ENCODE data around the gene KLF6. TPM values are rescaled to one million over a fixed set of nuclear protein-coding genes. Genes with fewer than 3 reads are reported as not detected.
"Not testable (repeated sequence)": the region's sequence is repeated elsewhere in the genome, so short reads cannot be mapped to it uniquely, and the experiment has no call there.

The KLF6 gene
- total RNA-seq, 1 donor from 2014 or later, result 171 TPM

DNA sequence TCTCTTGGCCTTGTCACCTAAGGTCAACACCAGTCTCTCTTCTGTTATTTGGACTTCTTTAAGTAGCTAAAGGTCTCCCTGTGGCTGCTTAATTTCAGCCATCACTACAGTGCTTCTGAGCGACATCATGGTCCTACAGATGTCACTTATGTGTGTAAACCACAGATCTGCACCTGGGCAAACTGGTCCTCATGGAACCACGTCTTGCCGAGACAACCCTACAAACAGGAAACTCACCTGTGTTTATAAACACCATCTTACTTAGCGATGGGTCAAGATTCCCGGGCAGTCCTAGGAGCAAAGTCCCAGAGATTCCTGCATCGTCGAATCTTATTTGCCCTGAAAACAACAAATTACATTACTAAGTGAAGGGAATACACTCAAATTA is 27.8 kb downstream of the KLF6 start:
- no peak for DNase-seq (ENCODE audit: low spot score)

DNA sequence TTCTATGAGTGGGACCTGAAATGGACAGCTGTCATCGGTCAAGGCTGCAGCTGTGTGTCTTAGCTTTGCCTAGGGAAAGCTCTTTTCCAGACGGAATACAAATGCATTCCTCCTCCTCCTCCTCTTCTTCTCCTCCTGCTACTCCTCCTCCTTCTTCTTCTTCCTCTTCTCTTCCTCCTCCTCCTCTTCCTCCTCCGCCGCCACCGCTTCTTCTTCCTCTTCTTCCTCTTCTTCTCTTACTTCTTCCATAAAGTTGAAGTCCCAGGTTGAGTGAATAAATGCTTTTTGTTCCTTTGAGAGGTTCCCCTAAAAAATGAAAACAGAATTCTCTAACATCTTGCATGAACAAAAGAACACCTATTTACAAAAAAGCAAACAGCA is 28.7 kb downstream of the KLF6 start:
- DNase-seq (ENCODE audit: low spot score), result no peak

DNA sequence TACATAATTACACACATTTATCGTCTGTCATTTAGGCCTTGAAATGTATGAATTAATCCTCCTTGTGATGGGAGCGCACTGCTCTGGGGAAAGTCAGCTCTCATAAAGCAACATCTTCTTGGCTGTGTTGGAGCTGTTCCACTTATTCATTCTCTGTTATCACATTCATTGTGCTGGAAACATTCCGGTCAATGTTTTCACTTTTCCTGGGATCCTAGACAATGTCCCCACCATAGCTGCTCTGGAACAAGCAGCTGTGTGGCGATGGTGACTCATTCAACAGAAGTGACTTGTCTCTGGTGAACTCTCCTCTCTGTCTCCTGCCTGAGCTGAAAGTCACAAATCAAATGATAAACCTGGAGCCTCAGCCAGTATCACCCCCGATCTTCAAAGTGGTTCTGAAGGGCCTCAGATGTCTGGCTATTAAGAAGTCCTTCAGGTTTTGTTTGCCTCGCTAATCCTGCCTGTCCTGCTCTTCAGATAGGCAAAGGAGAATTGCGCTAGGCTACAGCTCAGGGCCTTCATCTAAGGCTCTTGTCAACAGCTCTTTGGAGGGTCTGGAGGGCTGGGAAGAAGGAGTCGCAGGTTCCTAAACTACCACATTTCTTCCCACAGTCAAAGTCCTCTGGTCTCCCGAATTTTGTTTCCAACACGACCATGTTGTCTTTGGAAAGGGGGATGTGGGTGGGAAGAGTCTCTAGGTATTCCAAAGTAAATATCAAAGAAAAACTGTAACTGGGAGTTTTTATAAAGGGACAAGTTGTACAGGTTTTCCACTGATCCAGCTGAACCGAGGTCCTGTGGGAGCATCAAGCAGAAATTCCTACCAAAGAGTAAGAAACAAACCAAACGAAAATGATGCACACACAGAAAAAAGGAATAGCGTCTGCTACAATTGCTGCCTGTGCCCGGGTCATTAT is 29.3 kb downstream of the KLF6 start:
- no peak for DNase-seq (ENCODE audit: low spot score)

DNA sequence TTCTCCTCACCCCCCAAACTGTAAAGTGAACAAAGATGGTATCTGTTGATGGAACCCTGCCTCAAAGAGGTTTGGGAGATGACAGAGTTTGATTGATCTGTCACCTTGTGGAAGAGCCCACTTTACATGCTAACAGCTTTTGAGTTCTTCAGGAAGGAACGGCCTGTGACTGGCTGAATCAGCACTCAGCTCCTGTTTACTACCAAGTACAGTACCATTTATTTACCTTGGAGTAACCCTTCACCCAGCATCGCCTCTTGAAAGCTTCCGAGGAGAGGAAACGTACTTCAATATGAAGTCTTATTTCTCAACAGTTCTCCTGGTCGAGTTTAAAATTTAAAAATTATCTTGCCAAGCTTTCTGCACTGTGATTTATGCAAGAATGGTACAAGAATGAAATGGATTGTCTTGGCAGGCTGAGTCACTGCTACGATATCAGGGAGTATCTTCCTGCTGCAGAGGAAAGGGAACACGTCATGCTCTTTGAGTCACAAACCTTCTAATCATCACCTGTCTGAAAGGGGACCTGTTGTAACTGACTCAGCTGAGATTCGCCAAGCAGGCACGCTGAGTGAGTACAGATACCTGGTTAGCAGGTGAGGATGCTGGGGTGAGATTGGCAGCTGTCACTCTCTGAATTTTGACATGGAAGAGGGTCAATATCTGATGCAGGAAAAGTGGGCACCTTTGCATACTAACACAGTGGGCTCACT is 30.1 kb downstream of the KLF6 start:
- peak; percentile 83 for DNase-seq (ENCODE audit: low spot score)

DNA sequence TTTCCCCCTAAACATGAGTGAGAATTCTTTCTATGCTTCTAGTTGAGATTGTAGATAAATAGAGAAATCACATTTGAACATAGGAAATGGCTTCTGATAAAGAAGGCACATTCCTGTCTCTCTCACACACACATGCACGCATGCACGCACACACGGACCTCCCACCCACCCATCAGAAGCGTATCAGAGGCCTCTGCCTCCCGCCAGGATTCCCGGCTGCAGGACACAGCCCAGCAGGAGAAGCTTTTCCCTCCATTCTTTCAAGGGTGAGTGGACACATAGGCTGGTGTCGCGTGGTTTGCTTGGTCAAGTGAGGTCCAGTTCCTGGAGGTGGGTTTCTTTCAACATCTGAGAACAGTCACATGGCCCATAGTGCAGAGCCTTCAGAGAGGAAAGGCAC is 34.2 kb downstream of the KLF6 start:
- DNase-seq (ENCODE audit: low spot score), result no peak

DNA sequence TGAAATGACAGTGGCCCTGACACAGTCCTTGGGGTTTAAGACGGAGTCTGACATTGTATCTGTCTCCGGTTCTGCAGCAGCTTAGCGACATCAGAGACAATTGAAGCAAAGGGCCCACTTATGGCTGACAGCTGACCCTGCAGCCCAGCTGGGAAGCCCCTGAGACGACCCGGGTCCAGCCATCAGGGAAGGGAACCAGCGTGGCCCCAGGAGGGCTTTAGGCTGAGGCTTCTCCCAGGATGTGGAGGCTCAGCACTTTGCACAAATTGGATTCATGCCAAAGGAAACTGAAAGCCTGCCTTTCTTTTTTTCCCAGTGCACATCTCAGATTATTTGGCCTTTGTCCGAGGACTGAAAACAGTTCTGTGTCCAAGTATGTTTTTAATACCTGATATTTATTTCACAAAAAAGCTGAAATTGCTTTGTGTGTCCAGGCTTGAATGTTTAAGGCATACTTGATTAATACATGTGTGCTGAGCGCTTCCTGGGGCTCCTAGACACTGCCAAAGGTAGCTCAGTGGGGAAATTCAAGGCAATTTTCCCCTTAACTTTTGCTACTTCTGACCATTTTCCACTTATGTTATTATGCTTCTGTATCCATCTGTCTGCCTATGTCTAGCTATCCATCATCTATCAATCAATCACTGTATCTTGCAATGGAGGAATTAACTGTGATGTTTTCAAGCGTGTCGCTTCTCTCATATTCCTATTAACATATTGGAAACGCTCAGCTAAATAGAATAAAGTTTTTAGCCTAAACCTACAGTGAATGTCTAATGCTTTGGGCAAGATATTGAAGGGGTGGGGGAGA is 34.8 kb downstream of the KLF6 start:
- peak; percentile 76 for DNase-seq (ENCODE audit: low spot score)

GRCh38 chr10:3749600-3749999 is 35.4 kb downstream of the KLF6 start:
- peak; percentile 95 for DNase-seq (ENCODE audit: low spot score)

DNA sequence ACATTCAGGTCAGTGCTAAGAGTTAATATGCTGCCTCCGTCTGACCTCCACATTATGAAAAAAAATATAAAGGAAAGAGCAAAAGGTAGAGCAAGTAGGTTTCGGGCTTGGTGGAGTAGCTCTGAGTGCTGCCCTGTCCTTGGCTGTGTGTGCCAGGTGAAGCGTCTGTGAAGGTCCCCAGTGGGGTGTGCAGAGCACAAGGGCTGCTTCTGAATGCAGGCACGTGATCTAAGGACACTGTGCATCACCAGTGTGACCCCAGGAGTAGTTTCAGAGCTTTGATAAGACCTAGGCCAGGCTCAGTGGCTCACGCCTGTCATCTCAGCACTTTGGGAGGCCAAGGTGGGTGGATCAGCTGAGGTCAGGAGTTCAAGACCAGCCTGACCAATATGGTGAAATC is 36.0 kb downstream of the KLF6 start:
- no peak for DNase-seq (ENCODE audit: low spot score)

DNA sequence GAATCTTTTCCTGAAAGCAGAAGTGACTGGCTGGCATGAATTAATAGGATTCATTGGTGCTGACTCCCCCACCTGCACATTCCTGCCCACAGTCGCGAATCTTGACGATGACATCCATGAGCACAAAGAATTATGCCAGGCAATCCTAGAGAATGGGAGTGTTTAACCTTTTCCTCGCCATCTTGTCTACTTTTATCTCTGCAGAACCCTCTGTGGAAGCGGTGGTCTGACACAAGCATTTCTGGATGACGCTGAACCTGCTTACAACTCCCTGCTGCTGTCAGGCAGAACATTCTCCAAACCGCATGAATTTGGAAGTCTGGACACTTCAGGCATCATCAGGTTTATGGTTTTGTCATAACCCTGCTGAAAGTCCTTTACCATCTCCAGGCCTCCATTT is 36.5 kb downstream of the KLF6 start:
- DNase-seq (ENCODE audit: low spot score), result no peak

DNA sequence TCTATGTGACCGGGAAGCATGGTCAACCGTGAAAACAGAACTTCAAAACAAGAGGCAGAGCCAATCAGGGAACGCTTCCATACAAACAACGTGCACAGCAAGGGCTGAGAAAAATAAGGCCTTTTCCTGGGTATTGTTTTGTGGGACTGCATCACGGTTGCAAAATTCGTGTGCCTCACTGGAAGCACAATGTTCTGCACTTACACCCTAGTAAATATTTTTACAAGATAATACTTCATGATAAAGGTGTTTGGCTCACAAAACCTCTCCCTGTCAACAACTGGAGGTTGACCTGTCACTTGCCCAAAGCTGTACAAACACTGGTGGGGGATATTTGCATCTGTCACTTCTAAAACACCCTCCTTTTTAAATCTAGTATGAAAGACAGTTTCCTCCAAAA is 37.0 kb downstream of the KLF6 start:
- DNase-seq (ENCODE audit: low spot score), result no peak

DNA sequence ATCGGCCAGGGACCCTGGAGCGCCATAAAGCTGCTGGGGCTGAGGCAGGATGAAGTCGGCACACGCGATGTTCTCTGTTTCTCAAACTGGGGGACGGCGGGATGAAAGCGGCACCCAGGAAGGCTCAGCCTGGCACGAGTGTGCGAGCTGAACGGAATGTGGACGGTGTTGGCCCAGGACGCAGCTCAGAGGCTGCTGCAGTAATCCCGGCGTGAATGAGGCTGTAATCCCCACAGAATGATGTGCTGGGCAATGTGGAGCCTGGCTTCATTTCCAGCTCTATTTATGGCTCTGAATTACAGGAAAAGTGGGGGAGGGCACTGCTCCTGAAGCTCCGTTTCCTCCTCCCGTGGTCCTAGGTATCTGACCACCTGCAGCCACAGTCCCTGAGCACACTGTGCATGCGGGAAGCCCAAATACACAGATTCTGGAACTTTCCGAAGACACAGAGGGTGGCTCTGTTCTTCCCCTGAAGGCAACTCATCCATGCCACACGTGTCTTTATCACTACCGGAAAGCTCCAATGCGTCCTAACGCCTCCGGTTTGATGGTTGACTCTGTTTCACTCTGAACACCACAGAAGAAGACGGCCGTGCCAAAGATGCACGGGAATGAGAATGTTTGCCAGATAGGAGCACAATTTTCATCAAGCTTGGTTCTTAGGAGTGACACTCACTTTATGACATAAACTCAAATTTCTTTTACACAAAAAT is 37.6 kb downstream of the KLF6 start:
- no peak for DNase-seq (ENCODE audit: low spot score)

GRCh38 chr10:3746634-3747033 is 38.4 kb downstream of the KLF6 start:
- no peak for DNase-seq (ENCODE audit: low spot score)

- DNase-seq (ENCODE audit: low spot score), result no peak
These were observed 39.5 kb downstream of the KLF6 start for GRCh38 chr10:3745521-3745920.

DNA sequence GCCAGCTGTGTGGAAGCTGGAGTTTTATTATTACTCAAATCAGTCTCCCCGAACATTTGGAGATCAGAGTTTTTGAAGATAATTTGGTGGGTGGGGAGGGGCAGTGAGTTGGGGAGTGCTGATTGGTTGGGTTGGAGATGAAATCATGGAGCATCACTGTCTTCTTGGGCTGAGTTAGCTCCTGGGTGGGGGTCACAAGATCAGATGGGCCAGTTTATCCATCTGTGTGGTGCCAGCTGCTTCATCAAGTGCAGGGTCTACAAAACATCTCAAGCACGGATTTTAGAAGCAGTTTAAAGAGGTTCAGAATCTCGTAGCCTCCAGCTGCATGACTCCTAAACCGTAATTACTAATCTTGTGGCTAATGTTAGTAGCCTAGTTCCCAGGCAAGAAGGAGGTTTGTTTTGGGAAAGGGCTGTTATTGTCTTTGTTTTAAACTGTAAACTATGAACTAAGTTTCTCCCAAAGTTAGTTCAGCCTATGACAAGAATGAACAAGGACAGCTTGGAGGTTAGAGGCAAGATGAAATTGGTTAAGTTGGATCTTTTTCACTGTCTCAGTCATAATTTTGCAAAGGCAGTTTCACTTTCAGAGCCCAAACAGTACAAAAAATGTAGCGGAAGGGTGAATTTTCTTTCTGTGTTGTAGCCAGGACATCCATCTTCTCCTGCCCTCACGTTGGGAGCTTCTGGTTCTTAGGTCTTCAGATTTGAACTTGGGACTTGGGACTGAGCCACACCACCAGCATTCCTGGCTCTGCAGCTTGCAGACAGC is 43.1 kb downstream of the KLF6 start:
- DNase-seq (ENCODE audit: low spot score), result no peak

DNA sequence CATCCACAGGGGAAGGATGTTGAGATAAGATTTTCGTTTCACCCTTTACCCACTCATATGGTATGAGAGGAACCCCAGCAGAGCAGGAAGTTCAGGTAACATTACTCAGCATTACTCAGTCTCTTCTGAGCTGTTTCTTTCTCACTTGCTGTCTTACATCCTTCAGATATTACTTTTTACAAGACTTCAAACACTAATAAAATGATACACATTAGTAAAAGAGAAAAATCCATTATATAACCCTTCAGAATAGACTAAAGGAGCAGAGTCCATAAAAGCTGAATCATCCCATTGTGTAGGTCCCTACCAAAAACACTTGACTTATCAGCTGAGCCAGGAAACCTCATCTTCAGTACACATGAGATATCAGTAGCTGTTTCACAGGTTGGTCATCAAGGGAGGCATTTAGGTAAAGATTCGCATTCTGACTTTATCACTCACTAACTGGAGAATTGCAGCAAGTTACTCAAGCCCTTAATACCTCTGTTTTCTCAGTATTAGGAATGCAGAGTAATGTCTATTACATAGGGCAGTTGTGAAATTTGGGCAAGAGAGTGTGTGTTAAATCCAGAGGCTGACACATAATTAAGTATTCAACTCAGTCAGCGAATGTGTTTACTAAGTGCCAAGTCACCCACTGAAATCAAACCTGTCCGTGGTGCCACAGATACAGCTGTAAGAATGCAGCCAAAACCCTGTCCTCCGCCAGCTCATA is 44.7 kb downstream of the KLF6 start:
- no peak for DNase-seq (ENCODE audit: low spot score)

DNA sequence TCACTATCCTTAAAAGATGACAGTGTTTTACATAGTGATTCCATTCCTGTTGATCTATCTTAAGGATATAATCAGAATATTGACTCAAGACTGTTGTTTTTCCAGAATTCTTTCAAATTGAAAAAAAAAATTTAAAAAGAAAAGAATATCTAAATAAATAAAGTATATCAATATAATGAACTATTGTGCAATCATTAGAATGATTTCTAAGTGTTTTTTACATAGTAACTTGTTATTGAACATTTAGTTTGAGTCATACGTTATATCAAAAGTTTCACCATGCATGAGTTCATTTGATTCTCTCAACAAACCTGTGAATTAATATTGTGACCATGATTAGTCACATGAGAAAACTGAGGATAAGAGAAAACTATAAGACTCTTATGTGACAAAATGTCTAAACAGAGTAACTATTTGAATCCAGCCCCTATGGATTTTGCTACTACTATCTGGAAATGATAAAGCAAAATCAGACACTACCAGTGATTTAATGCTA is 46.1 kb downstream of the KLF6 start:
- no peak for DNase-seq (ENCODE audit: low spot score)

- DNase-seq (ENCODE audit: low spot score), result no peak
These were observed 47.1 kb downstream of the KLF6 start for GRCh38 chr10:3737864-3738263.

DNA sequence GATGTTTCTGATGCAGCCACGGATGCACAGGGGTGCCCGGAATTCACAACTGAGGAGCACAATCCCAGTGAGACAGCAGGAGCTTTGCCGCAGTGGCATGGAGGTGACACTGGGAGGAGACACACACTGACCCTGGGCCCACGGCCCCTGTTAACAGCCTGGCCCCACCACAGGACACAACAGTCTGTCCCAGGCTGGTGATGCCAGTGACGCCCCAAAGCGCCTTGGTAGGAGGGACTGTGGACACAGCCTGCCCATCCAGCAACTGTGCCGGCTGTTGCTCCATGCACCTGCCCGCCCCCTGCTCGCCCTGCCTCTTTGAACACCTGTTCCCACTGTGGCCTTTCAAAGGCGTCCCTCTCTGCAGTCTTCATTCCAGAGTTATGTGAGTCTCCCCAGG is 49.8 kb downstream of the KLF6 start:
- no peak for DNase-seq (ENCODE audit: low spot score)

GRCh38 chr10:3734111-3734510 is 50.9 kb downstream of the KLF6 start:
- DNase-seq (ENCODE audit: low spot score), result no peak

GRCh38 chr10:3732183-3732582 is 52.8 kb downstream of the KLF6 start:
- not testable (repeated sequence) for DNase-seq (ENCODE audit: low spot score)

Measured in umbilical cord (tissue), 2 donors.